Caco-2 (cell line): ENCODE data around the gene SPRED2. TPM values are rescaled to one million over a fixed set of nuclear protein-coding genes. Genes with fewer than 3 reads are reported as not detected.

Experiments
- BruUV-seq: library from RNA; stranded (reverse); fragments of 400-500 nt; replicated peaks from 2 replicates; lab custom pipeline; 2021; lab: Mats Ljungman, UMichigan
- CTCF ChIA-PET: fragments of 300-600 bp; sonication (Branson Sonifier 250); formaldehyde crosslinking; loops from one replicate; lab custom pipeline; 2022; ENCODE audit warnings: antibody characterized with exemption; lab: Charles Lee
- POLR2A ChIA-PET: fragments of 300-600 bp; sonication (Branson Sonifier 250); formaldehyde crosslinking; loops from one replicate; lab custom pipeline; 2022; ENCODE audit warnings: antibody characterized with exemption; lab: Charles Lee
- DNase-seq, 2 experiments: peaks; one replicate each; pipeline versions ENCODE4 v3.0.0 to v3.0.0-alpha.2; 2020 to 2022
- H3K27me3 ChIP-seq: replicated peaks from 2 replicates; pipeline ENCODE4 v1.6.0; 2011; ENCODE audit warnings: low read length; ENCODE audit not compliant: control insufficient read depth, insufficient read depth
- H3K36me3 ChIP-seq: 2 replicates; pipeline ENCODE4 v1.5.1; 2011; ENCODE audit warnings: low read length; ENCODE audit not compliant: control insufficient read depth, insufficient read depth
- H3K4me1 ChIP-seq: fragments of 250-450 bp; sonication (Bioruptor Pico); 2 replicates; pipeline ENCODE4 v1.5.1; 2020; ENCODE audit warnings: mild to moderate bottlenecking
- H3K4me3 ChIP-seq: 2 replicates; pipeline ENCODE4 v1.5.1; 2011; ENCODE audit warnings: low read depth, mild to moderate bottlenecking, control low read depth, low read length
- H3K9me3 ChIP-seq: fragments of 250-450 bp; sonication (Bioruptor Pico); 2 replicates; pipeline ENCODE4 v1.5.1; 2020; ENCODE audit warnings: mild to moderate bottlenecking, moderate library complexity
- H3K27ac Mint-ChIP-seq: one replicate; pipeline ENCODE4 v1.8.0; 2022; ENCODE audit warnings: mixed read lengths; ENCODE audit not compliant: unreplicated experiment
- H3K27me3 Mint-ChIP-seq: one replicate; pipeline ENCODE4 v1.8.0; 2022; ENCODE audit warnings: mixed read lengths; ENCODE audit not compliant: insufficient read depth, unreplicated experiment
- H3K36me3 Mint-ChIP-seq: one replicate; pipeline ENCODE4 v1.8.0; 2022; ENCODE audit warnings: mild to moderate bottlenecking, mixed read lengths; ENCODE audit not compliant: insufficient read depth, unreplicated experiment
- H3K4me1 Mint-ChIP-seq: one replicate; pipeline ENCODE4 v1.8.0; 2022; ENCODE audit warnings: low read depth, mixed read lengths; ENCODE audit not compliant: unreplicated experiment
- H3K4me3 Mint-ChIP-seq: one replicate; pipeline ENCODE4 v1.8.0; 2022; ENCODE audit warnings: mild to moderate bottlenecking, moderate library complexity, mixed read lengths; ENCODE audit not compliant: unreplicated experiment
- H3K9me3 Mint-ChIP-seq: one replicate; pipeline ENCODE4 v1.8.0; 2022; ENCODE audit warnings: mixed read lengths; ENCODE audit not compliant: unreplicated experiment
- CTCF ChIP-seq, 2 experiments: fragments of 200-600 bp in 1 of 2; IDR thresholded peaks; 1 replicate in 1 of 2; 2 replicates in 1 of 2; pipeline versions ENCODE4 v1.5.1 to v1.8.0; 2011 to 2022; ENCODE audit warnings: antibody characterized with exemption in 1 of 2, control low read depth in 1 of 2, inconsistent platforms in 1 of 2, low read depth in 1 of 2, low read length in 1 of 2, mild to moderate bottlenecking in 1 of 2, moderate library complexity in 1 of 2; ENCODE audit not compliant: insufficient read depth in 1 of 2, severe bottlenecking in 1 of 2, unreplicated experiment in 1 of 2
- intact Hi-C: fragments of 100-400 bp; cut with micrococcal nuclease; formaldehyde crosslinking; loops from one replicate; pipeline ENCODE4 v1.10.0; 2022; ENCODE audit not compliant: unreplicated experiment
- total RNA-seq: library from RNA; stranded (reverse); gene quantifications from 2 replicates; pipeline ENCODE4 v1.2.3, GENCODE V29; 2022

SPRED2 gene
- total RNA-seq, 1 experiment from 2014 or later = 49.9 TPM

GRCh38 chr2:65345631-65346030 lies 86.8 kb downstream of the SPRED2 start:
- H3K27me3 ChIP-seq = no peaks in the 10 kb centered on the region
- H3K9me3 ChIP-seq = no peaks in the 10 kb centered on the region
- ChIA-PET POLR2A (no interaction called here), CTCF (interaction anchor here (0.7 kb wide), 1 partner anchor 8 kb away, joined by 4 read pairs; no protein-coding TSS in a partner anchor)
- no peak overlapping the region for H3K4me3 Mint-ChIP-seq
- H3K36me3 ChIP-seq = no peaks in the 10 kb centered on the region
- DNase-seq = no peak
- no peak overlapping the region for H3K27ac Mint-ChIP-seq
- BruUV-seq = no TSS peak
- H3K27me3 Mint-ChIP-seq = no peaks in the 10 kb centered on the region
- peaks cover 13% of the 10 kb centered on the region for H3K4me1 ChIP-seq
- H3K9me3 Mint-ChIP-seq = no peaks in the 10 kb centered on the region
- peaks cover 13% of the 10 kb centered on the region for H3K4me1 Mint-ChIP-seq
- H3K4me3 ChIP-seq = no peak overlapping the region
- H3K36me3 Mint-ChIP-seq = no peaks in the 10 kb centered on the region
- no peak for TF ChIP-seq CTCF (IDR thresholded peaks at IDR 0.05; ENCODE audit: insufficient read depth in 1 of 2, low read depth in 1 of 2, low read length in 1 of 2, severe bottlenecking in 1 of 2, unreplicated experiment in 1 of 2)
- intact Hi-C loops = no loop called here

- Mint-ChIP-seq H3K4me3 (no peak overlapping the region), H3K4me1 (peaks cover 13% of the 10 kb centered on the region), H3K9me3 (no peaks in the 10 kb centered on the region), H3K27me3 (no peaks in the 10 kb centered on the region), H3K36me3 (peaks cover 7% of the 10 kb centered on the region), H3K27ac (no peak overlapping the region)
- no peak overlapping the region for H3K4me3 ChIP-seq
- CTCF ChIA-PET = interaction anchor here (0.7 kb wide), 1 partner anchor 30 kb away, joined by 14 read pairs; no protein-coding TSS in a partner anchor
- POLR2A ChIA-PET = no interaction called here
- intact Hi-C loops = no loop called here
- BruUV-seq = no TSS peak
- no peaks in the 10 kb centered on the region for H3K9me3 ChIP-seq
- DNase-seq = no peak
- peaks cover 9% of the 10 kb centered on the region; the same call in 1 of the 2 replicates for H3K4me1 ChIP-seq
- H3K27me3 ChIP-seq = no peaks in the 10 kb centered on the region
- H3K36me3 ChIP-seq = no peaks in the 10 kb centered on the region
- TF ChIP-seq CTCF (IDR thresholded peaks at IDR 0.05; ENCODE audit: insufficient read depth in 1 of 2, low read depth in 1 of 2, low read length in 1 of 2, severe bottlenecking in 1 of 2, unreplicated experiment in 1 of 2) = no peak
Observed at GRCh38 chr2:65344689-65345088, 87.7 kb downstream of the SPRED2 start.

- Histone ChIP-seq H3K9me3 (no peaks in the 10 kb centered on the region), H3K4me1 (peaks cover 9% of the 10 kb centered on the region; the same call in 1 of the 2 replicates), H3K36me3 (no peaks in the 10 kb centered on the region), H3K4me3 (no peak overlapping the region), H3K27me3 (no peaks in the 10 kb centered on the region)
- ChIA-PET POLR2A (no interaction called here), CTCF (interaction anchor here (0.7 kb wide), 1 partner anchor 30 kb away, joined by 14 read pairs; no protein-coding TSS in a partner anchor)
- H3K27ac Mint-ChIP-seq = no peak overlapping the region
- no peak for TF ChIP-seq CTCF (IDR thresholded peaks at IDR 0.05; ENCODE audit: insufficient read depth in 1 of 2, low read depth in 1 of 2, low read length in 1 of 2, severe bottlenecking in 1 of 2, unreplicated experiment in 1 of 2)
- no peak overlapping the region for H3K4me3 Mint-ChIP-seq
- TSS peak; percentile 19 for BruUV-seq
- intact Hi-C loops = no loop called here
- peaks cover 13% of the 10 kb centered on the region for H3K4me1 Mint-ChIP-seq
- no peak for DNase-seq
- peaks cover 7% of the 10 kb centered on the region for H3K36me3 Mint-ChIP-seq
- H3K9me3 Mint-ChIP-seq = no peaks in the 10 kb centered on the region
- H3K27me3 Mint-ChIP-seq = no peaks in the 10 kb centered on the region
Observed at GRCh38 chr2:65344182-65344581, 88.2 kb downstream of the SPRED2 start.
